GM21447 (cell line): ENCODE data around the gene CXXC5.

ENCODE experiments used
- ATAC-seq: cut with Tn5 transposase; IDR thresholded peaks from one replicate; pipeline ENCODE4 v1.9.1; 2021; ENCODE audit not compliant: unreplicated experiment

CXXC5 gene

DNA sequence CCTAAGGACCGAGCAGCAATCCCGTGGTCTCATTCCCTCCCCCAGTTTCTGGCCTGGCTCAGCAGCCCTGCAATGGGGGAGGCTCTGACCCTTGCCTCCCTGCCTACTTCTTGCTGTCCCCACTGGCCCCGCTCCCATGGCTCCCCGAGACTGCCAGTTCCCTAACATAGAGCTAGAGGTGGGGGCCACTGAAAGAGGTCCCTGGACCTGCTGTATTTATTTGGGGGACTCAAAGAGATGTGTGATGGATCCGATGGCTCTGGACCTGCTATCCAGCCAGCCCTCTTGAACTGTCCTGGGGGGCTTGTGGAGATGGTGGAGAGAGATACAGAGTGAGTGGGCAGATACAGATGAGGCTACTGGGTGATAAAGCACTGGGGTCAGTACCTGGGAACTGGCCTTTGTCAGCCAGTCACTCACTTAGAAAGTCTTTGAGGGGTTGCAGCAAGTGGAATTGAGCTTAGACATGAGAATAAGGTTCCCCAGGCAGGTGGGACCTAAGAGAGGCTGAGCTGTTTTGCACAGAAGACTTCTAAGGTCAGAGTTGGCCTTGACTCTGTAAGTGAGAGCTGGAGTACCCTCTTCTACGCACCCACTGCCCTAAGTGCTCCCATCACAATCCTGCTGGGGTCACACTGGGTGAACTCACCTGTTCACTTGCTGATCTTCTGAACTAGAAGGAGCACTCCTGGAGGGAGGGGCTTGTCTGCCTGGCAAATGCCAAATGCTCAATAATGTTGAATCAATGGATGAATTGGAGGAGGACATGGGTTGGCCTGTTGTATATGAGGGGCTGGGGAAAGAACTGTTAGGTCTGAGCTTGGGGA is 42.9 kb downstream of the CXXC5 start:
- no peak for ATAC-seq

- no peak for ATAC-seq
These were observed 44.0 kb downstream of the CXXC5 start for GRCh38 chr5:139692148-139692547.

DNA sequence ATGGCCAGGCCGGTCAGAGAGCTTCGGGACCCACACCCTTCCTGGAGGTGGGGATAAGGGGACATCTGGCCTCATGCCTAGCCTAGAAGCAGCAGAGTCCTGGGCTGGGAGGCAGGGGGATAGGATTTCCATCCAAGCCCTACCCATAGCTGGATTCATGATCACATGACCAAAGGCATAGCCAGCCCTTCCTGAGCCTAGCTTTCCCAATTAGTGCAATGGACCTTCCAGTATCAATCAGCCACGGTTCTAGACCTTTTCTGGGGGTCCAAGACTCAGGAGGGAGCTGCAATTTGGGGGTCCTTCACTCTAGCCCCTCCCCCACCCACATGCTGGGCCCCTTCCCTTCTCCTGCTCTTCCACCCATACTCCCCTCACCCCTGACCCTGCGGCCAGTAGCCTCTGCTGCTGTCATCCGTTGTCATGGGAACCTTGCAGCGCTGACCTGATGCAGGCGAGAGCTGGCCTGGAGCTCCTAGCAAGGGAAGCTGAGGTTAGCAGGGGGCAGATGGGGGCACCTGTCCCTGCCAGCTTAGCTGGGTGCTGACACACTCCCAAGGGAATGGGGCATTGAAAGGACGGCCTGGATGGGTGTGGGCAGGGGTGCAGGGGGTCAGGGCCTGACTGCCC is 44.6 kb downstream of the CXXC5 start:
- no peak for ATAC-seq

DNA sequence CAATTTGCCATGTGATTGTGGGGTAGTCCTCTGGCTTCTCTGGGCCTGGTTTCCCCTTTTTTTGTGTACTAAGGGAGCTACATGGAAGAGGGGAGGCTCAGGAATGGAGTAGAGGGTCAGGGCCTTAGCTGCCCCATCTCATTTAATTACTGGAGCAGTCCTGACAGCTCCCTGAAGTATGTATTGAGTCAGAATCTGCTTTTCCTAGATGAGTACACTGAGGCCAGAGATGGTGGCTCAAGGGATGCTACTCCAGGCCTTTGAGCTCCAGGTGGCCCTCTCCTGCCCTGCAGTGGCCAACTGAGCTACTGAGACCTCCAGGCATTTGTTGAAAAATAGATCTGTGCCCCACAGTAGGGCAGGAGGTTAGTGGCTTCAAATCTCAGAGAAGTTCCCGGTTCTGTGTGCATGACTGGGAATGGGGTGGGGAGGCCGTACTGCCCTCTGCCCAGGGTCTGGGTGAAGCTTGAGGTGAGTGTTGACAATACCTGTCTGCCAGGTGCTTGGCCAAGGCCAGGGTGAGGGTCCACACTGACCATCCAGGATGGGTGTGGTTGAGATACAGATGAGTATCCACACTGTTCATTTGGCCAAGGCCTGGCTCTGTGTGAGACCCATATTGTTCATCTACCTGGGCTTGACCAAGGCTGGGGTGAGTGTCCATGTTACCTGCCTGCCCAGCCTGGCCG is 45.7 kb downstream of the CXXC5 start:
- ATAC-seq = no peak

GRCh38 chr5:139694556-139695177 is 46.5 kb downstream of the CXXC5 start:
- ATAC-seq = no peak

- ATAC-seq = no peak
These were observed 47.0 kb downstream of the CXXC5 start for GRCh38 chr5:139695178-139695573.

GRCh38 chr5:139696167-139696893 is 48.2 kb downstream of the CXXC5 start:
- no peak for ATAC-seq

GRCh38 chr5:139696894-139697658 is 48.9 kb downstream of the CXXC5 start:
- ATAC-seq = no peak

DNA sequence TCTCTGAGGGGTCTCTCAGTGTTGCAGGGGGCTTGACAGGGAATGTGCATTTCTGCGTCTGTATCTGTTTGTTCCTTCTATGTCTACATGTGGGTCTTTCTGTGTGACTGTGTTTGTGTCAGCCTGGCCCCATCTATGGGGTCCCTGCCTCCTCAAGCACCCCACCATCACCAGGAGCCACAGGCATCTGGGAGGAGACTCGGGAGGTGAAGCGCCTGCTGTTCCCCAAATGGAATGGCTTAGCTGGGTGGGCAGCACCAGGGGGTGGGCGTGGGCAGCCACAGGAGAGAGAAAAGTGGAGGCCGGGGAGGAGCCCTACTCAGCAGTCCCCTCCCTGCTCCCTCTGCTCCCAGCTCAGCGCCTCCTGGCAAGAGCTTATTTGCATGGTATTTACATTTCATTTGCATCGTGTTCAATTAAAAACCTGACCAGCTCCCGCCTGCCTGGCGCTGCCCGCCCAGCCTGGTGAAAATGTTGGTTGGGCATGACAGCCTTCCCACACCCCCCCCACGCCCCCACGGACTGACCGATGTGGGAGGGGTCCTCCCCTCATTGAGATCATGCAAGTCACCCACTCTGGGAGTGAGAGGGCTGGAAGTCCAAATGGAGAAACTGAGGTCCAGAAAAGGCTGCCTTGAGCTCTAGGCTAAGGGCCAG is 50.5 kb downstream of the CXXC5 start:
- no peak for ATAC-seq

DNA sequence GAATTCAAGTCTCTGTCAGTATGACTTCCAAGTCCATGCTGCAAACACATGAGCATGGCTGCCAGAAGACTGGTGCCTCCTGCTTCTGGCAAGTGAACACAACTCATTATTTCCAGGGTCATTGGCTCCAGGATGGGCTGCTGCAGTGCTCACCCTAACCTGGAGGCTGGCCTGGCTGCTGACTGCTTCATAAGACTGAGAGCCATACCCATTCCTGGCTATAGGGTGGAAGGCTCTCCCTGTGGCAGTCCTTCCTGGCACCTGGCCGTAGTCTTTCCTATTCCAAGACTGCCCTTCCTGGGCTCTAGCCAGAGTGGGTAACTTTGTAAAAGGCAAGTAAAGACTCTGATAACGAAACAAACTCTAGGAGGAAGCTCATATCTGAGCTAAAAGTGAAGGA is 51.2 kb downstream of the CXXC5 start:
- no peak for ATAC-seq

GRCh38 chr5:139700711-139701055 is 52.5 kb downstream of the CXXC5 start:
- ATAC-seq = no peak

- ATAC-seq = no peak
These were observed 53.0 kb downstream of the CXXC5 start for GRCh38 chr5:139701056-139701741.

DNA sequence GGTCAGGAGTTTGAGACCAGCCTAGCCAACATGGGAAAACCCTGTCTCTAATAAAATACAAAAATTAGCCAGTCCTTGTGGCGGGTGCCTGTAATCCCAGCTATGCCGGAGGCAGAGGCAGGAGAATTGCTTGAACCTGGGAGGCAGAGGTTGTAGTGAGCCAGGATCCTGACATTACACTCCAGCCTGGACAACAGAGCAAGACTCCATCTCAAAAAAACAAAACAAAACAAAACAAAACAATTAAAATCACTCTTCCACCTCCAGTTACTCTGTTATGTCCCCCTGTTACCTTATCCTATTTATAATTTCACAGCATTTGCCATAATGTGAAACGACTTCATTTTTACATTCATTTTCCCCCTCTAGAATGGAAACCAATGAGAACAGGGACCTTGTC is 54.4 kb downstream of the CXXC5 start:
- ATAC-seq = no peak

GRCh38 chr5:139704748-139705147 is 56.6 kb downstream of the CXXC5 start:
- no peak for ATAC-seq

DNA sequence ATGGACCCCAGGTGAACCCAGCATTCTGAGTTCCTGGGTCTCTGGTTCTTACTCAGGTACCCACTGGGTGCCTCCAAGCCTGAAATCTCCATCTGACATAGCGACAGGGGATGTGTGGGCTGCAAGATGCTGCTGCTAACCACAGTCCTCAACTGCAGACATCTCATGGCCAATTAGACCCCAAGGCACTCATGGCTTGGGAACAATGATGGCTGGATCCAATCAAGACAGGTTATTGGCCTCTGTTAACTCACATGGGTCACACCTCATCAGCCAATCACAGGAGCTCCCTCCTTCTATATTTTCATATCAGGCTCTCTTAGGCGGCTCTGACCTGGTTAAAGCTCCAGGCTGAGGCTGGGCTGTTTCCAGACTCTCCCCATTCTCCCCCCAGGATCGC is 57.0 kb downstream of the CXXC5 start:
- ATAC-seq = no peak

GRCh38 chr5:139705655-139706587 is 57.8 kb downstream of the CXXC5 start:
- no peak for ATAC-seq

- ATAC-seq = no peak
These were observed 59.4 kb downstream of the CXXC5 start for GRCh38 chr5:139707445-139708003.

DNA sequence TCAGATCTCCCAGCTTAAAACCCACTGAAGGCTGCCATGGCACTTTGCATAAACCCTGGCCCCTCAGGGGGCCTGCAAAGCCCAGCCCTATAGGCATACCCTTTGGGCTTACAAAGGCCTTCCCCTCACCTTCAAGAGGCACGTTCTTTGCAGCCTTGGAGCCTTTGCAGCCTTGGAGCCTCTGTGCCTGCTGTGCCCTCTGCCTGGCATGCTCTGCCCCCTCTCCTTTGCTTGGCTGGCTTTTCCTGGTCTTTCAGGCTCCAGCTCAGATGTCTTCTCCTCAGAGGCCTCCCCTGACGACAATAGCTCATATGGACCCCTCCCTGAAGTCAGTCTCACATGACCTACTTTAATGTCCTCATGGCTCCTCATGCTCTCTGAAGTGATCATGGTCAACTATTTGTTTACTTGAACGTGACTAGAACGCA is 60.3 kb downstream of the CXXC5 start:
- ATAC-seq = no peak
